GM18868 (cell line): ENCODE results near the gene SCIN.
A peak's percentile ranks its signal among the peaks of the same experiment; 100 is the strongest.
"Not testable (repeated sequence)": the region's sequence is repeated elsewhere in the genome, so short reads cannot be mapped to it uniquely, and the experiment has no call there.

ENCODE experiments used
- ATAC-seq: cut with Tn5 transposase; IDR thresholded peaks from one replicate; pipeline ENCODE4 v1.9.1; 2021; ENCODE audit warnings: mild to moderate bottlenecking, moderate library complexity; ENCODE audit not compliant: unreplicated experiment

Gene SCIN

GRCh38 chr7:12645212-12645611 is 74.7 kb downstream of the SCIN start:
- ATAC-seq, result peak; percentile 51

- no peak for ATAC-seq
Measured at GRCh38 chr7:12646139-12646538, 75.6 kb downstream of the SCIN start.

GRCh38 chr7:12647364-12648219 is 77.1 kb downstream of the SCIN start:
- ATAC-seq, result no peak

- ATAC-seq, result no peak
Measured at GRCh38 chr7:12648704-12649261, 78.3 kb downstream of the SCIN start.

- ATAC-seq, result no peak
Measured at GRCh38 chr7:12649348-12649747, 78.8 kb downstream of the SCIN start.

GRCh38 chr7:12650080-12650479 is 79.6 kb downstream of the SCIN start:
- ATAC-seq, result no peak

GRCh38 chr7:12653110-12653509 is 82.6 kb downstream of the SCIN start:
- no peak for ATAC-seq

GRCh38 chr7:12653518-12653917 is 83.0 kb downstream of the SCIN start:
- no peak for ATAC-seq

- no peak for ATAC-seq
Measured at GRCh38 chr7:12655161-12655560, 84.6 kb downstream of the SCIN start.

GRCh38 chr7:12660423-12660822 is 89.9 kb downstream of the SCIN start:
- ATAC-seq, result not testable (repeated sequence)

- ATAC-seq, result not testable (repeated sequence)
Measured at GRCh38 chr7:12660986-12661385, 90.5 kb downstream of the SCIN start.

GRCh38 chr7:12661581-12661980 is 91.1 kb downstream of the SCIN start:
- ATAC-seq, result no peak

GRCh38 chr7:12670000-12670729 is 99.6 kb downstream of the SCIN start:
- no peak for ATAC-seq

GRCh38 chr7:12670743-12671520 is 100.4 kb downstream of the SCIN start:
- ATAC-seq, result no peak

GRCh38 chr7:12673436-12673835 is 102.9 kb downstream of the SCIN start:
- ATAC-seq, result not testable (repeated sequence)

- no peak for ATAC-seq
Measured at GRCh38 chr7:12674053-12674452, 103.5 kb downstream of the SCIN start.

GRCh38 chr7:12674861-12675260 is 104.3 kb downstream of the SCIN start:
- no peak for ATAC-seq

- no peak for ATAC-seq
Measured at GRCh38 chr7:12683678-12684585, 113.4 kb downstream of the SCIN start.

GRCh38 chr7:12684733-12685132 is 114.2 kb downstream of the SCIN start:
- ATAC-seq, result no peak

GRCh38 chr7:12685550-12685949 is 115.0 kb downstream of the SCIN start:
- no peak for ATAC-seq
